ENCODE data around the gene USH1G.
"Not testable (repeated sequence)": the region's sequence is repeated elsewhere in the genome, so short reads cannot be mapped to it uniquely, and the experiment has no call there.

Gene USH1G

DNA sequence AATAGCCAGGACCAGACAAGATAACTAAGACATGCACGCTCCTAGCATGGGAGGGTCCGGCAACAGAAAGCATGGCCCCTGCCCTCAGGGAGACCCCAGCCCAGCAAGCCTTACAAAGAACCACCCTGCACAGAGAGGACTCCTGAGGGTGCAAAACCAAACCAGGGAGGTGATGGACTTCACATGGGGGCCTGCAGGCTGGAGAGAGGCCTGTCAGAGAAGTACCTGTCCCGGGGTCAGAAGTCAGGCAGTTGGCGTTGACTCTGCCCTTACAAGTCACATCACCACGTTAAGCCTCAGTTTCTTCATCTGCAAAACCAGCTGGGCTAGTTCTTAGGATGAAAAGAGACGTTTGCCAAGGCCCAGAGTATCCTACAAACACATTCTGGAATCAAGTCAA is 5.7 kb upstream of the USH1G start:
- no peak for DNase-seq

DNA sequence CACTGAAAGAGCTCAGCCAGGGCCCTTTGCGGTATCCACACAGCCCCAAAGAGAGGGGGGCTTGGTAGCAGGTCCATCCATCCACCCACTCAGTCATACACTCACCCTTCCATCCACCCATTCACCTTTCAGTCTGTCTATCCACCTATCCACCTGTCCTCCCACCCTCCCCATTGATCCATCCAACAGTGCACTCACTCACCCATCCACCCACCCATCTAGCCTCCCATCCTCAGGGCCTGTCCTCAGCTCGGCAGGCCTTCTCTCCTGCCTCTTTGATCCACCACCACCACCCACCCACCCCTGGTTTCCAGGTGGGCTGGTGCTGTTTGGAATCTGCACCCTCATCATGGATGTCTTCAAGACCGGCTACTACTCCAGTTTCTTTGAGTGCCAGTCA is 2.2 kb upstream of the USH1G start:
- no peak for DNase-seq

DNA sequence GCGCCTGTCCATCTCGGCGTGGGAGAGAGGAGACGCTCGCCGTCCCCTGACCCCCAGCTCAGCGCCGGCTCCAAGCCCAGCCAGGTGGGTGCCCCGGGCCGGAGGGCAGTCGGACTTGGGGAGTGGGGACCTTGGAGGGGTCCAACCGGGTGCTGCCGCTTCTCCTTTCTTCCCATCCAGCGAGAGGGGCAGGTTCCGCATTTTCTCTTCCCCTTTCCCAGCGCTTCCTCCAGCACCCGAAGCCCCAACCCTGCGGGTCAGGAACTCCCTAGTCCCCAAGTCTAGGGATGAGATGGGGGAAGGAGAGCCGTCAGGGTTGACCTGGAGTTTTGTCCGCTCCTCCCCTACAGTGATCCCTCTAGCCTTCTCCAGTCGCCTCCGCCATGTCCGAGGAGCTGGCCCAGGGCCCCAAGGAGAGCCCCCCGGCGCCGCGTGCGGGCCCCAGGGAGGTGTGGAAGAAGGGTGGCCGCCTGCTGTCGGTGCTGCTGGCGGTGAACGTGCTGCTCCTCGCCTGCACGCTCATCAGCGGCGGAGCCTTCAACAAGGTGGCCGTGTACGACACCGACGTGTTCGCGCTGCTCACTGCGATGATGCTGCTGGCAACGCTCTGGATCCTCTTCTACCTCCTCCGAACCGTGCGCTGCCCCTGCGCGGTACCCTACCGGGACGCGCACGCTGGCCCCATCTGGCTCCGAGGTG is 1.3 kb upstream of the USH1G start, which contains the start of gene OTOP2:
Gene OTOP2, plus strand, starts transcription at position 24 of the 699 bp plus-strand sequence. Its CDS starts 360 bp downstream, at position 384.
- DNase-seq, result peak; percentile 71 to 80

DNA sequence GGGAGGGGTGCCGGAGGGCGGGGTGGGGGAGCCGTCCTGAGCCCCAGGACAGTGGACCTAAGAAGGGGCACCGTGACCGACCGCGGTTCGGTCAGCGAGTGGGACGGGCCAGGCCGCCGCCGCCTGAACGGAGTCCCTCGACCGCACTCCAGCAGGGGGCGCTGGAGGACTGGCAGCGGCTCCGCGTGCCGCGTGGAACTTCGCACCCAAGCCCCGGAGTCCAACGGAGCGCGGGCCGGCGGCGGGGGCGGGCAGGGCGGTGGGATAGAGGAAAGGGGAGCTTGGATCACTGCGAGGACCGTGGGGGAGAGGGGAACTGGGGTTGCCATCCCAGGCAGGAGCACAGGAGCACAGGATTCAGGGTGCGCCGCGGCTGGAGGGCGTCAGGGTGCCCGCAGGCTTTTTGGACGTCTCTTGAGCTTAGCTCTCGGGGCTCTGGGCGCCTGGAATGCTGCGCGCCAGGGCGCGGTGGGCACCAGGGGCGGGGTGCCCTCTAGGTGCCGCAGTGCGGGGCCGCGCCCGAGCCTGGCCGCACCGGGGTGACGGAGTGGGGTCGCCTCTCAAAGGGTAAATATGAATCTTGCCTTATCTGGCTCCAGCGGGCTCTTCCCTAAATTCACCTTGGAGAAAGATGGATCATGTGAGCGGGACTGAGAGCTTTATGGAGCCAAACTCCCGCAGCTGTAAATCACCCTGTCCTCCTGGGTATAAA is 639 bp upstream of the USH1G start:
- DNase-seq, result peak; percentile 51 to 69

DNA sequence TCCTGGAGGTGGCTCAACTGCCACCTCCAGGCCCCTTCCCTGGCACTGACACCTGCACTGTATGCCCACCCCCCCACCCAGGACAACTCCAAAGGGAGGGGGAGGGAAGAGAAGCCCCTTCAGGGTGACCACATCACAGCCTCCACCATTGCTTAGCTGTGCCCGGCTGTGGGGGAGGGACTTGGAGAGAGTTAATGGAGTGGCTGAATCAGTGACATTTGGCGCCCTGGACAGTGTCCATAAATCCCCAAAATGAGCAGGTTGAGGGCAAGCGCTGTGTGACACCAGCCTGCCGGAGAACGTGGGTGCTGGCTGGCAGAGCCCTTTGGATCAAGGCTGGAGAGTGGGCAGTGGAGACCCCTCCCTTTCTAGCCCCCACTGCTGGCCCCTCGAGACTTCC is 883 bp downstream of the USH1G start:
- DNase-seq, result no peak

DNA sequence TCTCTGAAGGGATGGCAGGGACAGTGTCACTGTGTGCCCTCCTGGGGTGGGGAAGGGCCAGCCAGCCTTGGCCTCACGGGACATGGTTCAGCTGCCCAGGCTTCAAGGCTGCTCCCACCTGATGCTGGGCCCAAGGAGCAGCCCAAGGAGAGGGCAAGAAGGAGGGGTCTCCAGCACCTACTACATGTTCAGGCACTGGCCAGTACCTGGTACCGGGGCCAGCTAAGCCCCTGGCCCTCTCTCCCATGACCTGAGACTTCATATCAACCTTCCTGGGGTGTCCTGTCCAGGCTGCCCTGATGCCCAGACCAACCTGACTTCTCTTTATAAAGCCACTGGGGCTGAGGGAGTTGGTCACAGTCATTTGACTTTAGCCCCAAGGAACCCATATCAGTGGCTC is 1.3 kb downstream of the USH1G start:
- no peak for DNase-seq

DNA sequence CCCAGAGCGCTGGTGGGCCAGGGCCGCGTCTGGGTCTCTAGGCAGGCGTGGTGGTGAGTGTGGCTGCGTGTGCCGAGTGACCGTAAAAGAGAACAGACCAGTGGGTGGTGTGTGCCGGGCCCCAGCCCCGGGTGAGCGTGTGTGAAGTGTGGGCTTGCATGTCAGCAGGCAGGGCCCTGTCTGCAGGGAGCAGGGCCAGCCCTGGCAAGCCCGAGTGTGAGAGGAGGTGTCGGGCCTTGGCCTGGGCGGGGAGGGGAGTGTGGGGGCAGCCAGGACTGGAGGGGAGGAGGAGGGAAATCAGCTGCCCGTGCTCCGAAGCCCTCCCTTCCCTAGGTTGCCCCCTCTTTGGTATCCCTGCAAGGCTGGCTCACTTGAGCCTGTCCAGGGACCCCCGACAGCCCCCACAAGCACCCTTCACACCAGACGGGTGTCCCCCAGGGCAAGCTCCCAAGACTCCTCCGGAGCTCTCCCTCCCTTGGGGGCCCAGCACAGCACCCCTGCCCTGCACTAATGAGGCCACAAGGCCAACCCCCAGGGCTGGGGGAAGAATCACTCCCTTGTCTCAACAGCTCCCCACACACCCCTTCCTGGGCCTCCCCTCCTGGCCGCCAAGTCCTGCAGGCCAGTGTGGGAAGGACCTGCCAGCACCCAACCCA is 1.9 kb downstream of the USH1G start:
- no peak for DNase-seq

DNA sequence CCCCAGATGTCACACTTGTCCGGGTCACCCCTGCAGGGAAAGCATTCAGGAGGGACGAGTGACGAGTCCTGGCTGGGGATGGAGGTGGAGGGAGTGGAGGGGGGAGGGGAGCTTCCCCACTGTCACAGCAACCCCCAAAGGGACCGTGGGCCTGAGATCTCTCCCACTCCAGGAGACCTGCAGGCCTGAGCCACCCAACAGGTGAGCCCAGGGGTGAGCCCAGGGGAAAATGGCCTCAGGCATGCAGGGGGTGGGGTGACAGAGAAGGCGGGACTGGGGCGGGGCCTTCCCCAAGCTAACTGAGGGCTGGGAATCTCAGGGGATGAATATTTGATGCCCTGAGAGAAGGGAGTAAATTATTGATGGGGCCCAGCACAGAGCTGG is 2.4 kb downstream of the USH1G start:
- no peak for DNase-seq

DNA sequence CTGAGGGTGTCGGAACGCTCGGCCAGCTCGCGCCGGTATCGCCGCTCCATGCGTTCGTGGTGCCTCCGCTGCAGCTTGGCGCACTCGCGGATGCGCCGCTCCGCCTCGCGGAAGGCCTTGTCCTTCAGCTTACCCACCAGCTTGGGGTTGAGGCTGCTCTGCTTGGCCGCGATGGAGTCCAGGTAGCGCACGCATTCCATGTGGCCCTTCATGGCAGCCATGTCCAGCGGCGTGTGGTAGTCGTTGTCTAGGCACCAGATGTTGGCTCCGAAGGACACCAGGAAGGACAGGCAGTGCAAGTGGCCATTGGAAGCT is 2.8 kb downstream of the USH1G start:
- no peak for DNase-seq

DNA sequence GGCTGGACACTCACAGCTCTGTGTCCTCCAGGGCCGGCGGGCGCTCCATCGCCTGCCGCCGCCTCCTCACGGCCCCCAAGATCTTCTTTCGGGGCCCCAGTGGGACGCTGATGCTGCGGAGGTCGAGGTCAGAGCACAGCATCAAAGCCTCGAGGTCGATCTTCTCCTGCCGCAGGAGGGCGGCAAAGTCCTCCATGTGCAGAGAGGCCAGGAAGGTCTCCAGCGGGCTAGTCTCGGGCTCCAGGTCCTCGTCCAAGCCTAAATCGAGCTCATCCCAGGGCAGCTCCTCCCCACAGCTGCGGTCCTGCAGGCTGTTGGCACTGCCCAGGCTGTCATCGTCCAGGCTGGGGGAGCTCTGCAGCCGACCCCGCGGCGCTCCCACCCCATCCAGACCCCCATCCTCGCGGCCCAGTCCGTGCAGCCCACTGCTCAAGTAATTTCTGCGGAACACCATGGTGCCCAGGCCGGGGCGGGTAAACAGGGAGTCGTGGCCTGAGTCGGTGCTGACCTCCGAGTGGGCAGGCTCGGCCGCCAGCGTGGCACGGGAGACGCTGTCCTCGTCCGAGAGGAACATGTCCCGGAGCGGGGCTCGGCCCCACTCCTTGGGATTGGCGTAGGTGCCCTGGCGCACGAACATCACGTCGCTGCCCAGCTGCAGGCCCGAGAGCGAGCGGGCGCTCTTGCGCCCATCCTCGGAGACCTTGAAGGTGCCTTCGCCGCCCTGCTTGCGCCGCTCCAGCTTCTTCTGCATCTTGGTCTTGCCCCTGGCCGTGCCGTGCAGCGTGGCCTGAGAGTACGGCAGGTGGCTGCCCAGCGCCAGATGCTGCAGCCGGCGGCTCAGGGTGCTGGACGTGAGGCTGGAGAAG is 3.4 kb downstream of the USH1G start:
- peak in 1 of 2 donors; percentile 32 for DNase-seq

DNA sequence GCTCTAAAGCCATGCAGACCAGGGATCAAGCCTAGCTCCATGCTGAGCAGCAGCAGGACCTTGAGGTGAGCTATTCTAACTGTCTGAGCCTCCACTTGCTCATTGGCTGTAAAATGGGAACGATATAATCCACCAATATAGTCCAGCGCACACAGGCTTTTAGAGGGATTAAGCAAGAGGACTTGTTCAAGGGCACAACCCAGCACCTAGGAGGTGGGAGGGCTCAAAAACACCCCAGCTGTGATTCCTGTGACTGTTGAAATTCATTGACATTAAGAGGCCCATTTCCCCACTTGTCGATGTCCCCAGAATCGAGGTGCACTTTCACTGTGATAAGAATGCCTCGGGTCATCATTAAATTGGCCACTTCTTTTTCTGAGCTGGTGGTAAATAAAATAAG is 4.1 kb downstream of the USH1G start:
- DNase-seq, result no peak

DNA sequence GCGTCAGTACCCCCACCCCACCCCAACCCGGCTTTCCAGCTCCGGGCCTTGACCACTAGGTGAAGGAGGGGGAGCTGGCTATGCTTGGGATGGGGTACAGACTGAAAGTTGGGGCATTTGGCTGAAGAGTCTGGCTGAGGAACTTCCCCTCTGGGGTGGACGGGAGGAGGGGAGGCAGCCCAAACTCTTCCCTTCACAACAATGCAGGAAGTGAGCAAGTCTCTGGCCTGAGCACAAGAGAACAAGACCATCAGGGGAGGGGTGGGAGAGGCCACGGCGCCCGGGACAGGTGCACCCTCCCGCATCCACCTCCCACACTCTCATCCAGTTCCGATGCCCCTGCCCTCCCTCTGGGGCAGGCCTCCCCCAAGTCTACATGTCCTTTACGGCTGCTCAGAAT is 5.6 kb downstream of the USH1G start:
- DNase-seq, result peak; percentile 55 to 58

DNA sequence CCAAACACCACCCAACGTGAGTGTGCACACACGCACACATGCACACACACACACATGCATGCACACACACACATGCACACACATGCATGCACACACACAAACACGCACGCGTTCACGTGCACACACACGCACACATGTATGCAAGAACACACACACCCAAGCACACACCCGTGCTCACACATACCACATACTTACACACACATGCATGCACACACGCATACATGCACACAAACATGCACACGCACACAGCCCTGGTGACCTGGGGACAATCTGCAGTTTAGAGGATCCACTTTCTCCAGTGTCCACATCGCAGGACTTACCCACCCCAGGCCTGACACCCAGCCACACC is 6.2 kb downstream of the USH1G start:
- no peak for DNase-seq

DNA sequence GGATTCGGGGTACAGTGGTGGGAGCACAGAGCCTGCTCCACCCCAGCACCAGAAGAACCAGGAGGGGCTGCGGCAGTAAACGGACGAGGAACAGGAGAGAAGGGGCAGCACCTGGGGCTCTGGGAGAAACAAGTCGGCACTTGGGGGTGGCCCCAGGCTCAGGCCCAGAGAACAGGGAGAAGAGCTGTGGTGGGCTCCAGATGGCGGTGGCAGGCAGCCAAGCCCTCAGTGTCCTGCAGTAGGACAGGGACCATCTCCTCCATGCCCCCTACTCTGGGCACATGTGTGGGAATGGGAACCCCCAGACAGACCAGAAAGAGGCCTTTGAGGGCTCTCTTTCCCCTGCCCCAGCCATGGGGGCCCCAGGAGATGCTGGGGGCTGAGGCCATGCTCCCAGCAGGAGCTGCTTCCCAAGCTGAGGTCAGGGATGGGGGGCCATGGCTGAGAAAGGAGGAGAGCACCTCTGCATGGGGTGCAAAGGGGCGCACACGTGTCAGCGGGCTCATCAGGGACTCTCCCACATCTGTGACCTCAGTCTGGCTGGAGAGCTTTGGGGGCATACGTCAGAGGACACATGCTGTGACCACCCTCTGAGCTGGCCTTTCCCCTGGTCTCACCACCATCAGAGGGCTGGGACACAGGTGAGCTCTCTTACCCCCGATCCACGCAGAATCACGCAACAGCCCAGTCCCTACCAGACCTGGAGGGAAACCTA is 6.8 kb downstream of the USH1G start:
- DNase-seq, result no peak

DNA sequence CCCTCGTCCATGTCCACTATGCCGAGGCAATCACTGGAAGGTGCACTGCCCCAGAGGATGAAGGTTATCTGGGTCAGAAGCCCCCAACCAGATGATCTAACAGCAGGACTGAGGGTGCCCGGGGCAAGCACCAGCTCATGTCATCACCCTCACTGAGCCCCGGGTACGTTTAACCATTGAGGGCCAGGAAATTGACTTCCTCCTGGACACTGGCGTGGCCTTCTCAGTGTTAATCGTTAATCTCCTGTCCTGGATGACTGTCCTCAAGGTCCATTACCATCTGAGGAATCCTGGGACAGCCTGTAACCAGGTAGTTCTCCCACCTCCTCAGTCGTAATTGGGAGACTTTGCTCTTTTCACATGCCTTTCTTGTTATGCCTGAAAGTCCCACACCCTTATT is 11.6 kb downstream of the USH1G start:
- DNase-seq, result not testable (repeated sequence)

DNA sequence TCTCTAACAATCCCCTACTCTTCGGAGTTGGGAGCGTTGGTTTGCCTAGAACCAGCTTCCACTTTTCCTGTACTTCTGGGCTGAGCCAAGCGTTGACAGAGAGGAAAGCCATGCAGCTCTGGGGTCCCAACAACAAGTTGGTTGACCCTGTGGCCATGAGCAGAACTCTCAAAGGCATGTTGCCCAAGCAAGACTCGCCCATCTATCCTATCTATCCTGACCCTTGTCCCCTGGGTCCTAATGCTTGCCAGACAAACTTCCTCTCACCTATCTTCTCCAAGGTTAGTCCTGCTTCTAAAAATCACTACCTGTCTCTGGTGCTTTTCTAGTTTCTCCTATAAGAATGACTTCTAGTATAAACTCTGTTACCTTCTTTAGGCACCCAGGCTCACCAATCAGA is 14.0 kb downstream of the USH1G start:
- DNase-seq, result not testable (repeated sequence)

DNA sequence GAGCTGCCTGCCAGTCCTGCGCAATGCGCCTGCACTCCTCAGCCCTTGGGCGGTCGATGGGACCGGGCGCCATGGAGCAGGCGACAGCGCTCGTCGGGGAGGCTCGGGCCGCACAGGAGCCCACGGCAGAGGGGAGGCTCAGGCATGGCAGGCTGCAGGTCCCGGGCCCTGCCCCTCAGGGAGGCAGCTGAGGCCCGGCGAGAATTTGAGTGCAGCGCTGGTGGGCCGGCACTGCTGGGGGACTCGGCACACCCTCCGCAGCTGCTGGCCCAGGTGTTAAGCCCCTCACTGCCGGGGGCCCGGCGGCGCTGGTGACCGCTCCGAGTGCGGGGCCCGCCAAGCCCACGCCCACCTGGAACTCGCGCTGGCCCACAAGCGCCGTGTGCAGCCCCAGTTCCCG is 16.0 kb downstream of the USH1G start:
- DNase-seq, result no peak

DNA sequence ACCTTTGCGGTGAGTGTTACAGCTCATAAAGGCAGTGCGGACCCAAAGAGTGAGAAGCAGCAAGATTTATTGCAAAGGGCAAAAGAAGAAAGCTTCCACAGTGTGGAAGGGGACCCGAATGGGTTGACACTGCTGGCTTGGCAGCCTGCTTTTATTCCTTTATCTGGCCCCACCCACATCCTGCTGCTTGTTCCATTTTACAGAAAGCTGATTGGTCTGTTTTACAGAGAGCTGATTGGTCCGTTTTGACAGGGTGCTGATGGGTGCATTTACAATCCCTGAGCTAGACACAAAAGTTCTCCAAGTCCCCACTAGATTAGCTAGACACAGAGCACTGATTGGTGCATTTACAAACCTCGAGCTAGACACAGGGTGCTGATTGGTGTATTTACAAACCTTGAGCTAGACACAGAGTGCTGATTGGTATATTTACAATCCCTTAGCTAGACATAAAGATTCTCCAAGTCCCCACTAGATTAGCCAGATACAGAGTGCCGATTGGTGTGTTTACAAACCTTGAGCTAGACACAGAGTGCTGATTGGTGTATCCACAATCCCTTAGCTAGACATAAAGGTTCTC is 16.8 kb downstream of the USH1G start:
- not testable (repeated sequence) for DNase-seq

DNA sequence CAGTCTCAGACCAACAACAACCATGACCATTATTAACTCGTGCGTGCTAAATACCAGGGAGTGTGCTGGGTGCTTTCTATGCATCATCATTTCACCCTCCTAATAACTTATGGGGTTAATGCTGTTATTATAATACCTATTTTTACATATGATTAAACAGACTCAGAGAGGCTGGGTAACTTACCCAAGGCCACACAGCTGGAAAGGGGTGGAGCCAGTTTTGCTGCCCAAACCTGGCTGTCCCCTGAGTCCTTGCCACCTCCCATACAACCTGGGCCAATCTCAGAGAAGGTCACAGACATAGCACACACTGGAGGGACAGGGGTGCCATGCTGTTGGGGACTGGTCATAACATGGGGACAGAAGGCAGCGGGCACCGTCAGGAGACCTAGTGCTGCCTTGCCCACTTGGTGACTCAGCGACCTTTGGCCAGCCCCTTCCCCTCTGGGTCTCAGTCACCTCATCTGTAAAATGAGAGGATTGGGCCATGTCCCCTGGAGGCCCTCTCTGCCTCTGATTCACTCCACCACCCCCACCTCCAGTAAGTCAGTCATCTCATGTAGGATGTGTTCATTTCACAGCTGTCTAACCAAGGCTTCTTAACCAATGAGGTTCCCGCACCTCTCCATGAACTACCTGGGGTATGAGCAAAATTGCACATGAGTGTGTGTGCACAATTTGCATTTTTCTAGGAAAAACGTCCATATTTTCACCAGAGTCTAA is 18.2 kb downstream of the USH1G start:
- DNase-seq, result no peak

DNA sequence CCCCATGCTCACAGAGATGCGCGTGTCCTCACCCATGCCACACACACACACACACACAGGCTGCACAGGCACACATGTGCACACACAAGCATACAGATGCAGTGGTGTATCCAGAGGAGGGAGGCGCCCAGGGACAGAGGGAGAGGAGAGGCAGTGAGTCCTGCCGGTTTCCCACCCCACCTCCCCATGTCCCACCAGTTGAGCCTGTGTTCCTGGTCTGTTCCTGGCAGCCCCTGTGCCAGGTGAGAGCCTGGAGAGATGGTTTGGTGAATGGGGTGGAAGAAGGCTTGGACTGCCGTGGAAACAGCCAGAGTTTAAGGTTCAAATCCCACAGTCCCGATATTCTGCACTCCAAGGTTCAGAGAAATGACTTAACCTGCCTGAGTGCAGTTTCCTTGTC is 19.4 kb downstream of the USH1G start:
- no peak for DNase-seq

DNA sequence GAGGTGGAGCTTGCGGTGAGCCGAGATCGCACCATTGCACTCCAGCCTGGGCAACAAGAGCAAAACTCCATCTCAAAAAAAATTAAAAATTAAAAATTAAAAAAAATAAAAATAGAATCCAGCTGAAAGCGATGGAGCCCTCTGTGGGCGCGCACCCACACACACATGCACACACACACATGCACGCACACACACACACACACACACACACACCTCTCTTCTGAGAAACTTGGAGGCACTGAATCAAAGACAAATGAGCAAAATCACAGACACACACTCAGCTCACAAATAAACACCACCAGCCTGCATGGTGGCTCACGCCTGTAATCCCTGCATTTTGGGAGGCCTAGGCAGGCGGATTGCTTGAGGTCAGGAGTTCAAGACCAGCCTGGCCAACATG is 20.0 kb downstream of the USH1G start:
- DNase-seq, result no peak
